Neural cell (in vitro differentiated cells): ENCODE data around the gene PVALB. TPM values are rescaled to one million over a fixed set of nuclear protein-coding genes. Genes with fewer than 3 reads are reported as not detected.

ENCODE experiments used
- H2AFZ ChIP-seq: fragments of 200-600, 300-800 bp; sonication (generic), shearing (Covaris generic); 2 replicates; pipeline ENCODE4 v1.6.0; 2014; ENCODE audit warnings: low read depth, mild to moderate bottlenecking, antibody characterized with exemption, low read length, moderate library complexity
- H3F3A ChIP-seq: fragments of 200-600 bp; shearing (Covaris generic); 2 replicates; pipeline ENCODE4 v1.6.1; 2016; ENCODE audit warnings: mild to moderate bottlenecking, moderate library complexity, mixed read lengths, antibody characterized with exemption, low read length; ENCODE audit not compliant: insufficient read depth, poor library complexity, severe bottlenecking
- H3K27ac ChIP-seq: fragments of 200-600, 300-800 bp; sonication (generic), shearing (Covaris generic); 2 replicates; pipeline ENCODE4 v1.5.1; 2014; ENCODE audit warnings: mild to moderate bottlenecking, low read length, moderate library complexity
- H3K27me3 ChIP-seq: fragments of 300-800, 200-600 bp; sonication (generic), shearing (Covaris generic); 2 replicates; pipeline ENCODE4 v1.6.0; 2014; ENCODE audit warnings: mild to moderate bottlenecking, low read depth, low read length, moderate library complexity; ENCODE audit not compliant: insufficient read depth
- H3K36me3 ChIP-seq: fragments of 300-800, 200-600 bp; sonication (generic), shearing (Covaris generic); 2 replicates; pipeline ENCODE4 v1.5.1; 2014; ENCODE audit warnings: mild to moderate bottlenecking, antibody characterized with exemption, low read length, moderate library complexity; ENCODE audit not compliant: insufficient read depth
- H3K4me2 ChIP-seq: fragments of 300-800, 200-600 bp; sonication (generic), shearing (Covaris generic); 2 replicates; pipeline ENCODE4 v1.6.0; 2014; ENCODE audit warnings: mild to moderate bottlenecking, low read length
- H3K4me3 ChIP-seq: fragments of 300-800, 200-600 bp; sonication (generic), shearing (Covaris generic); 2 replicates; pipeline ENCODE4 v1.5.1; 2014; ENCODE audit warnings: mild to moderate bottlenecking, low read length, moderate library complexity
- H3K79me2 ChIP-seq: fragments of 200-600 bp; shearing (Covaris generic); replicated peaks from 2 replicates; pipeline ENCODE4 v1.6.0; 2014; ENCODE audit warnings: mild to moderate bottlenecking, low read length, moderate library complexity; ENCODE audit not compliant: insufficient read depth
- H3K9ac ChIP-seq: fragments of 300-800, 200-600 bp; sonication (generic), shearing (Covaris generic); 2 replicates; pipeline ENCODE4 v1.6.1; 2016; ENCODE audit warnings: mild to moderate bottlenecking, low read length, mixed read lengths
- H3K9me2 ChIP-seq: fragments of 200-600 bp; shearing (Covaris generic); 2 replicates; pipeline ENCODE4 v1.6.1; 2016; ENCODE audit warnings: mild to moderate bottlenecking, low read length, mixed read lengths; ENCODE audit not compliant: insufficient read depth
- H3K9me3 ChIP-seq: fragments of 200-600, 300-800 bp; sonication (generic), shearing (Covaris generic); 2 replicates; pipeline ENCODE4 v1.6.1; 2016; ENCODE audit warnings: mild to moderate bottlenecking, mixed run types, low read length, moderate library complexity, mixed read lengths
- H4K20me1 ChIP-seq: fragments of 200-600 bp; shearing (Covaris generic); 2 replicates; pipeline ENCODE4 v1.6.1; 2016; ENCODE audit warnings: mild to moderate bottlenecking, mixed run types; ENCODE audit not compliant: insufficient read depth
- EP300 ChIP-seq: fragments of 450-650 bp; conservative IDR thresholded peaks from 2 replicates; pipeline ENCODE4 v1.6.1; 2014; ENCODE audit warnings: antibody characterized with exemption, mild to moderate bottlenecking, moderate library complexity; ENCODE audit not compliant: poor library complexity, severe bottlenecking
- EZH2 ChIP-seq: fragments of 200-600, 300-800 bp; shearing (Covaris generic), sonication (generic); IDR thresholded peaks from 2 replicates; pipeline ENCODE4 v1.6.1; 2014; ENCODE audit warnings: antibody characterized with exemption, low read length, borderline replicate concordance, mild to moderate bottlenecking; ENCODE audit not compliant: insufficient read depth, poor library complexity, severe bottlenecking
- MXI1 ChIP-seq: fragments of 450-650 bp; conservative IDR thresholded peaks from 2 replicates; pipeline ENCODE4 v1.6.1; 2014; ENCODE audit warnings: antibody characterized with exemption, mild to moderate bottlenecking; ENCODE audit not compliant: poor library complexity, severe bottlenecking
- POLR2AphosphoS5 ChIP-seq: IDR thresholded peaks from 2 replicates; pipeline ENCODE4 v1.6.1; 2012
- RAD21 ChIP-seq: fragments of 450-650 bp; conservative IDR thresholded peaks from 2 replicates; pipeline ENCODE4 v1.6.1; 2014; ENCODE audit warnings: antibody characterized with exemption, mild to moderate bottlenecking, moderate library complexity
- REST ChIP-seq: IDR thresholded peaks from 2 replicates; pipeline ENCODE4 v1.6.1; 2012; ENCODE audit warnings: borderline replicate concordance
- SMC3 ChIP-seq: fragments of 450-650 bp; conservative IDR thresholded peaks from 2 replicates; pipeline ENCODE4 v1.6.1; 2014; ENCODE audit warnings: antibody characterized with exemption, mild to moderate bottlenecking, moderate library complexity; ENCODE audit not compliant: poor library complexity
- TAF1 ChIP-seq: IDR thresholded peaks from 2 replicates; pipeline ENCODE4 v1.6.1; 2012; ENCODE audit warnings: low read depth
- polyA plus RNA-seq: library from polyadenylated mRNA; depleted of rRNA; stranded (reverse); fragments of >200 nt; gene quantifications from 2 replicates; pipeline ENCODE4 v1.2.3, GENCODE V29; 2014
- TF ChIP-seq, protein P1 (sequence below): fragments of 450-650 bp; IDR thresholded peaks from 2 replicates; pipeline ENCODE4 v1.5.1; 2014; ENCODE audit warnings: antibody characterized with exemption, mild to moderate bottlenecking, moderate library complexity; ENCODE audit not compliant: poor library complexity, severe bottlenecking

PVALB gene
- polyA plus RNA-seq, 1 donor from 2014 or later: not detected

DNA sequence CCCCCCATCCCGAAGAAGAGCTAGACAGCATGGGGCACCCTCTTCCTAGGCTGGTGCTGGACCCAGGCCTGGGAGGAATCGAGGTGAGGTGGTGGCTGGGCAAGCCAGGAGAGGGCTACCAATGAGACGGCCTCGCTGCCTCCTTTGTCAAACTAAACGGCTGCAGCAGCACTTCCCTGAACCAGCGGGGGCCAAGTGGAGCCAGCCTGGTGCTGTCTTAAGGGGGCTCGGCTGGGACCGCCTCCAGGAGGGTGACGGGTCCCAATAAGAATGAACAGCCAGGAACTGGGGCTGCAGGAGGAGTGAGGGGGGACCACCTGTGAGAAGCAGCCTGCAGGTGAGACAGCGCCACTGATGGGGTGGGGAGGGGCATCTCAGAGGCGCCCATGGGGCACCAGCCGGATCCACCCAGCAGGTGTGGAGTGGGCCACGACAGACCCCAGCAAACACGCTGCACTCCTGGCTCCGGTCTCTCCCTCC is 58.0 kb downstream of the PVALB start:
- Histone ChIP-seq H3K9ac (no peak overlapping the region), H3K4me2 (no peak overlapping the region), H3K9me2 (no peaks in the 10 kb centered on the region), H2AFZ (no peak overlapping the region), H3K27me3 (no peaks in the 10 kb centered on the region), H3K4me3 (no peak overlapping the region), H3K9me3 (no peaks in the 10 kb centered on the region), H3K27ac (no peak overlapping the region), H4K20me1 (no peaks in the 10 kb centered on the region), H3K36me3 (peaks cover 5% of the 10 kb centered on the region), H3F3A (no peaks in the 10 kb centered on the region), H3K79me2 (no peaks in the 10 kb centered on the region)
- TF ChIP-seq TAF1 (no peak), SMC3 (no peak), EP300 (no peak), POLR2AphosphoS5 (no peak), MXI1 (no peak), EZH2 (no peak), RAD21 (no peak), REST (no peak)
- TF ChIP-seq, protein P1, sequence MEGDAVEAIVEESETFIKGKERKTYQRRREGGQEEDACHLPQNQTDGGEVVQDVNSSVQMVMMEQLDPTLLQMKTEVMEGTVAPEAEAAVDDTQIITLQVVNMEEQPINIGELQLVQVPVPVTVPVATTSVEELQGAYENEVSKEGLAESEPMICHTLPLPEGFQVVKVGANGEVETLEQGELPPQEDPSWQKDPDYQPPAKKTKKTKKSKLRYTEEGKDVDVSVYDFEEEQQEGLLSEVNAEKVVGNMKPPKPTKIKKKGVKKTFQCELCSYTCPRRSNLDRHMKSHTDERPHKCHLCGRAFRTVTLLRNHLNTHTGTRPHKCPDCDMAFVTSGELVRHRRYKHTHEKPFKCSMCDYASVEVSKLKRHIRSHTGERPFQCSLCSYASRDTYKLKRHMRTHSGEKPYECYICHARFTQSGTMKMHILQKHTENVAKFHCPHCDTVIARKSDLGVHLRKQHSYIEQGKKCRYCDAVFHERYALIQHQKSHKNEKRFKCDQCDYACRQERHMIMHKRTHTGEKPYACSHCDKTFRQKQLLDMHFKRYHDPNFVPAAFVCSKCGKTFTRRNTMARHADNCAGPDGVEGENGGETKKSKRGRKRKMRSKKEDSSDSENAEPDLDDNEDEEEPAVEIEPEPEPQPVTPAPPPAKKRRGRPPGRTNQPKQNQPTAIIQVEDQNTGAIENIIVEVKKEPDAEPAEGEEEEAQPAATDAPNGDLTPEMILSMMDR: no peak

GRCh38 chr22:36757668-36758211 is 59.1 kb downstream of the PVALB start:
- Histone ChIP-seq H3K27me3 (no peaks in the 10 kb centered on the region), H3K4me2 (no peak overlapping the region), H2AFZ (no peak overlapping the region), H3K36me3 (peaks cover 3% of the 10 kb centered on the region), H3K27ac (no peak overlapping the region), H4K20me1 (no peaks in the 10 kb centered on the region), H3K9me3 (no peaks in the 10 kb centered on the region), H3F3A (no peaks in the 10 kb centered on the region), H3K9ac (no peak overlapping the region), H3K4me3 (no peak overlapping the region), H3K79me2 (no peaks in the 10 kb centered on the region), H3K9me2 (no peaks in the 10 kb centered on the region)
- TF ChIP-seq MXI1: no peak
- TF ChIP-seq, protein P1: peak; percentile 56
- peak; percentile 18 for TF ChIP-seq RAD21
- peak; percentile 44 for TF ChIP-seq SMC3
